Measurements from ENCODE around the gene WDR36.

The WDR36 gene

DNA sequence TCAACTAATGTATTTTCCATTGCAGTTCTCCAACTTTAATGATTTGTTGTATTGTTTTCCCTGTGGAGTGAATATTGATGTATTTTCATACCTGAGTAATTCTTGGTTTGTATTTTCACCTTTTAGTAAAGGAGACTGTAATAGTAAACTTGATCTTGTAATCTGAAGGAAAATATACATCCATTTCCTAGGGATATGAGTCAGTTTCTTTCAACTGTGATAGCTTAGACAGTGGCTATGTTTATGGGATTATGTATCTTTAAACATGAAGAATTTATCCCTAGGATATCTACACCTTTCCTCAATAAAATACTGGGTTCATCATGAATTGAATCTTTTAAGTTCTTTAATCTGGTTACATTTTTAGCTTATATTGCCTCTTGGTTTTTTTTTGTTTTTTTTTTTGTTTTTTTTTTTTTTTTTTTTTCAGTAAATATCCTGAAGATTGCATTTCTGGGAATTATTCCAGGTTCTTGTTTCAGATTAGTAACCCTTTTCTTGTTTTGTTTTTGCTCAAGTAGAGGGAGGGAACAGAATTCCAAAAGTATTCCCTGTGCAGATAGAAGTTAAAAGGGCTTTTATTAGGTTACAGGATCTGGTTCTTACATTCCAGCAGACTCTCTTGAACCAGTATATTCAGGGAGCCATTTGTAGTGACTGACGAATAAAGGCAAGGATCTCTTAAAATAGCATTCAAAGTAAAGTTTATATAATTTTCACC, 7.1 kb downstream of the WDR36 start:
- Histone ChIP-seq H3K27ac (ENCODE audit: low read depth, low read length, severe bottlenecking) (no peak overlapping the region), H3K4me3 (ENCODE audit: extremely low read depth, insufficient read depth, low read length, poor library complexity, severe bottlenecking) (no peak overlapping the region), H3K9me3 (ENCODE audit: control insufficient read depth, low read length) (no peaks in the 10 kb centered on the region), H3K4me1 (ENCODE audit: control insufficient read depth, insufficient read depth, low read length, poor library complexity, severe bottlenecking) (no peaks in the 10 kb centered on the region), H3K36me3 (ENCODE audit: control insufficient read depth, insufficient read depth, low read length) (peaks cover 56% of the 10 kb centered on the region)
- no CpG with 5 or more reads among the region's 1 CpG for WGBS, 2 experiments (ENCODE audit: insufficient coverage in 2 of 2)

DNA sequence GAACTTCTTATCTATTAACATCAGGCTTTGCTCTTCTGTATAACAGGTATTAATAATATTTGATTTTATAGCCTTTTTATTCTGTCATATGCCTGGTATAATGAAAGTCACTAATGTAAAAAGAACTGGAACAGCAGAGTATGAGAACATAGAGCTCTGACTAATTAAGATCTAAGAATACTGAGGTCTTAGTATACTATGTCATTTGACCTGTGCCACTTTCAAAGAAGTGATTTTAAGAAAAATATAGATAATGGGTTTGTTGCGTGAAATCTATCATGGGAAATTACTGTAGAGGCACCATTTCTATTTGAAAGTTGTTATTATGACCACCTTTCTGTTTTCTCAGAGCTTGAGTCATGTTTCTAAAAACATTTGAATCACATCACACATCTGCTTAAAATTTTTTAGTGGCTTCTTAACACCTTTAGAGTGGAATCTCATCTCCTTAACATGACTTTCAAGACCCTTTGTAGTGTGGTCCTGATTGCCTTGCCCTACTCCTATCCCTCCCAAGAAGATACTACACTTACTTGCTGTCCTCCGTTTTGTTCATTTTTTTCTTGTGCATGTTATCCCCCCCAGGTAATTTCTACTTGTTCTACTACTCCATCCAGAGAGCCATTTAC, 14.3 kb downstream of the WDR36 start:
- Histone ChIP-seq H3K9me3 (ENCODE audit: control insufficient read depth, low read length) (no peaks in the 10 kb centered on the region), H3K27ac (ENCODE audit: low read depth, low read length, severe bottlenecking) (no peak overlapping the region), H3K4me1 (ENCODE audit: control insufficient read depth, insufficient read depth, low read length, poor library complexity, severe bottlenecking) (no peaks in the 10 kb centered on the region), H3K4me3 (ENCODE audit: extremely low read depth, insufficient read depth, low read length, poor library complexity, severe bottlenecking) (no peak overlapping the region), H3K36me3 (ENCODE audit: control insufficient read depth, insufficient read depth, low read length) (peaks cover 64% of the 10 kb centered on the region)
- 90% methylated on average over 1 of the region's 2 CpGs; no CpG with 5 or more reads in 1 of the 2 experiments for WGBS, 2 experiments (ENCODE audit: insufficient coverage in 2 of 2)

DNA sequence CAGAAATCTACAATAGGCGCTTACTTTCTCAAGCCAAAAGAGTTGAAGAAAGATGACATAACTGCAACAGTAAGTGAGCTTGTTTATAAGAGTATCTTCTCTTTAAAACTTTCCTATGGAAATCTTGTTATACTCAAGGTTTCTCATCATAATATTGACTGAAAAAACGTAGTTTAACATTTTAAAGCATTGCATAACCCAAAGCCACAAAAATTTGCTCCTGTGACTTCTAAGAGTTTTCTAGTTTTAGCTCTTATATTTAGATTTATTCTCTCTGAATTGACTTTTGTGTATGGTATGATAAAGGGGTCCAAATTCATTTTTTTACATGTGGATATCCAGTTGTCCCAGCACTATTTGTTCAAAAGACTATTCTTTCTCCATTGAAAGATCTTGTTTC, 15.2 kb downstream of the WDR36 start:
- no CpG with 5 or more reads among the region's 2 CpGs for WGBS, 2 experiments (ENCODE audit: insufficient coverage in 2 of 2)
- Histone ChIP-seq H3K4me1 (ENCODE audit: control insufficient read depth, insufficient read depth, low read length, poor library complexity, severe bottlenecking) (no peaks in the 10 kb centered on the region), H3K4me3 (ENCODE audit: extremely low read depth, insufficient read depth, low read length, poor library complexity, severe bottlenecking) (no peak overlapping the region), H3K36me3 (ENCODE audit: control insufficient read depth, insufficient read depth, low read length) (peaks cover 69% of the 10 kb centered on the region), H3K27ac (ENCODE audit: low read depth, low read length, severe bottlenecking) (no peak overlapping the region), H3K9me3 (ENCODE audit: control insufficient read depth, low read length) (no peaks in the 10 kb centered on the region)

DNA sequence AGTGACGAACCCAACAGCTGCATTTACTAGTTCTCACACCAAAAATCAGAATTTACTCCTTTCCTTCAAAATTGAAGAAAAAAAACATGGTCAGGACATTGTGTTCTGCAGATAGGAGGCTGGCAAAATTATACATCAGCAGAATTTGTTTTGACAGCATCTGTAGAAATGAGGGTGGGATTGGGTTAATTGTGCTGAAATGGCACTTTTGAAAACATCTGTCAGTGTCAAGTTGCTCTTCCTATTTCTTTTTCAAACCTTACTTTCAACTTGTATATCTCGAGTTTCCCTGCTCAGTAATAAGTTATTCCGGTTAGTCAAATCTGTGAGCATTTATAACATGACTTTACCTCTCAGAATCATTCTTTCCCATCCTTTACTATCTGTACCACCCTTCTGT, 19.8 kb downstream of the WDR36 start:
- no peak overlapping the region for H3K27ac ChIP-seq (ENCODE audit: low read depth, low read length, severe bottlenecking)
- WGBS, 2 experiments (ENCODE audit: insufficient coverage in 2 of 2), result 100% methylated on average over 2 of the region's 3 CpGs
- H3K36me3 ChIP-seq (ENCODE audit: control insufficient read depth, insufficient read depth, low read length), result peaks cover 38% of the 10 kb centered on the region
- H3K4me3 ChIP-seq (ENCODE audit: extremely low read depth, insufficient read depth, low read length, poor library complexity, severe bottlenecking), result no peak overlapping the region
- no peaks in the 10 kb centered on the region for H3K4me1 ChIP-seq (ENCODE audit: control insufficient read depth, insufficient read depth, low read length, poor library complexity, severe bottlenecking)
- no peaks in the 10 kb centered on the region for H3K9me3 ChIP-seq (ENCODE audit: control insufficient read depth, low read length)

DNA sequence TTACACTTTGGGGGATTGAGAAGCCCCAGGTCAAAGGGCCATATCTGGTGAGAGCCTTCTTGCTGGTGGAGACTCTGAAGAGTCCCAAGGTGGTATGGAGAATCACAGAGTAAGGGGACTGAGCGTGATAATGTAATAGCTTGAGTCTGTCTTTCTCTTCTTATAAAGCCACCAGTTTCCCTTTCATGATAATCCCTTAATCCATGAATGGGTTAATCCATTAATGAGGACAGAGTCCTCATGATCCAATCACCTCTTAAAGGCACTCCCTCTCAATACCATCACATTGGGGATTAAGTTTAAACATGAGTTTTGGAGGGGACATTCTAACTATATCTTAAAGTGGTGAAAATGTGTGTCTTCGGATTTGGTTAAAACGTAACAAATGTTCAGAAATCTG, 21.5 kb downstream of the WDR36 start:
- H3K4me3 ChIP-seq (ENCODE audit: extremely low read depth, insufficient read depth, low read length, poor library complexity, severe bottlenecking), result no peak overlapping the region
- no peak overlapping the region for H3K27ac ChIP-seq (ENCODE audit: low read depth, low read length, severe bottlenecking)
- 88 to 93% methylated on average over 2 of the region's 3 CpGs for WGBS, 2 experiments (ENCODE audit: insufficient coverage in 2 of 2)
- no peaks in the 10 kb centered on the region for H3K9me3 ChIP-seq (ENCODE audit: control insufficient read depth, low read length)
- H3K36me3 ChIP-seq (ENCODE audit: control insufficient read depth, insufficient read depth, low read length), result peaks cover 37% of the 10 kb centered on the region
- H3K4me1 ChIP-seq (ENCODE audit: control insufficient read depth, insufficient read depth, low read length, poor library complexity, severe bottlenecking), result no peaks in the 10 kb centered on the region

DNA sequence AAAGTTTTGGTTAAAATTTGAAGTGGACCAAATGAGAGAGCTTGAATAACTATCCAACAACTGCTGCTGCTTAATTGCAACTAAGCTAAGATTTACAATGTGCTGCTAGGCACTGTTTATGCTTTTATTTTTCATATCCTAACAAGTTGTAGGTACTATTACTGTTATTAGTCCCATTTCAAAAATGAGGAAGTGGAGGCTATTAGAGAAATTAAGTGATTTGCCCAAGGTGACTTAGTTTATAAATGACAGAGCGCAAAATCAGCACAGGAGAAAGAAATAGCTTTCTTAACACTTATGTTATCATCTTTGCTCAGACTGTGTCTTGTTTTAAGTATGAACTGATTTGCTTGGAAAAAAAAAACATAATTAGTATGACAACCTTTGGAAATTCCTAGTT, 23.1 kb downstream of the WDR36 start:
- no peak overlapping the region for H3K4me3 ChIP-seq (ENCODE audit: extremely low read depth, insufficient read depth, low read length, poor library complexity, severe bottlenecking)
- no peak overlapping the region for H3K27ac ChIP-seq (ENCODE audit: low read depth, low read length, severe bottlenecking)
- no CpG with 5 or more reads among the region's 1 CpG for WGBS, 2 experiments (ENCODE audit: insufficient coverage in 2 of 2)
- H3K4me1 ChIP-seq (ENCODE audit: control insufficient read depth, insufficient read depth, low read length, poor library complexity, severe bottlenecking), result no peaks in the 10 kb centered on the region
- peaks cover 41% of the 10 kb centered on the region for H3K36me3 ChIP-seq (ENCODE audit: control insufficient read depth, insufficient read depth, low read length)
- H3K9me3 ChIP-seq (ENCODE audit: control insufficient read depth, low read length), result no peaks in the 10 kb centered on the region

DNA sequence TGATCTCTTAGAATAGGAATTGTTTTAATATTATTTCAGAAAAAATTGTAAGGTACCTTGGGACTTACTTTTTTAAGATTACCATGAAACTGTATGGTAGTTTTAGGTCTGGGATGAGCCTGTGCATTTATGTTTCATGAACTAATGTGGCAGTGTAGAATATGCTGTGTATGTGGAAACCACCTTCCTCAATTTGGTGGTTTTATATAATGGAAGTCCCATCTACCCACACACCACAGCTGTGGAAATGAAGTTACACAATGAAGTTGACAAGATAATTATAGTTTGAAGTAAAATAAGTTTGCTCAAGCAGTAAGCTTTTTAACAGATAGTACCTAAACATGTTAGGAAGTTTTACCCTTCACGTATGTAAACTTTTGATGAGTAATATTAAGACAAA, 24.4 kb downstream of the WDR36 start:
- no peaks in the 10 kb centered on the region for H3K9me3 ChIP-seq (ENCODE audit: control insufficient read depth, low read length)
- peaks cover 41% of the 10 kb centered on the region for H3K36me3 ChIP-seq (ENCODE audit: control insufficient read depth, insufficient read depth, low read length)
- WGBS, 2 experiments (ENCODE audit: insufficient coverage in 2 of 2), result 100% methylated on average over 1 of the region's 1 CpG; no CpG with 5 or more reads in 1 of the 2 experiments
- no peak overlapping the region for H3K27ac ChIP-seq (ENCODE audit: low read depth, low read length, severe bottlenecking)
- H3K4me3 ChIP-seq (ENCODE audit: extremely low read depth, insufficient read depth, low read length, poor library complexity, severe bottlenecking), result no peak overlapping the region
- H3K4me1 ChIP-seq (ENCODE audit: control insufficient read depth, insufficient read depth, low read length, poor library complexity, severe bottlenecking), result no peaks in the 10 kb centered on the region

DNA sequence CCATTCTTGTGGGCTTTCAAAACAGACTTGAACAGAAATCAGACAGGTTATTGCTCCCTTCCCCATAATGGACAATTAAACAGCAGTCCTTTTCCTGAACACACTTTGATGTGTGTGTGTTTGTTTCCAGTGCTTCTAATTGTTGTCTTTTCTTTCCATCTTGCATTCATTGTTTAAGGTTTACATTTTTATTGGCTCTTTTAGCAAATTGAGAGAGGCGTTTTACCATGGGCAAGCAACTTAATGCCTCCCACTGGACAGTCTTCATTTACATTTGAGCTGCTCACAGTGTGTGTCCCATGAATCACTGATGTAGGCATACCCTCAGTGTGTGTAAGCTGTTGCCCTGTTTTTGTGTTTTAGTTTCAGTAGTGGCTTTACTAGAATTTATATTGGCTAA, 25.0 kb downstream of the WDR36 start:
- Histone ChIP-seq H3K9me3 (ENCODE audit: control insufficient read depth, low read length) (no peaks in the 10 kb centered on the region), H3K27ac (ENCODE audit: low read depth, low read length, severe bottlenecking) (no peak overlapping the region), H3K4me1 (ENCODE audit: control insufficient read depth, insufficient read depth, low read length, poor library complexity, severe bottlenecking) (no peaks in the 10 kb centered on the region), H3K36me3 (ENCODE audit: control insufficient read depth, insufficient read depth, low read length) (peaks cover 42% of the 10 kb centered on the region), H3K4me3 (ENCODE audit: extremely low read depth, insufficient read depth, low read length, poor library complexity, severe bottlenecking) (no peak overlapping the region)
- WGBS, 2 experiments (ENCODE audit: insufficient coverage in 2 of 2), result 50% methylated on average over 1 of the region's 1 CpG; no CpG with 5 or more reads in 1 of the 2 experiments

DNA sequence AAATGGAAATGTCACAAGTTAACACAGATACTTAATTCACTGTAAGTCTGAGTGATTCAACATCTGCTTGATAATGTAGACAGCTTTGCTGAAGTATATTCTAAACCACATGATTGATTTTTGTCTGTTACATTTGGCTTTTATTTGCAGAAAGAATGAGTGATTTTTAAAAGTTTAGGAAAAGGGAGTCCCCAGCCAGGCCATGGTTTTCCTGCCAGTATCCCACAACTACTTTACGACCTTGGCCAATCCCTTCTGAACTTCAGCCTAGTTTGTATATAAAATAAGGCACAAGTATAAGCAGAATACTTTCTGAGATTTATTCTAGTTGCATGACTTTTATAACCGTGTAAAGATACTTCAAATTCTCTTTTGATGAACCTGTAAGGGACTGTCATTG, 27.1 kb downstream of the WDR36 start:
- no CpG with 5 or more reads among the region's 2 CpGs for WGBS, 2 experiments (ENCODE audit: insufficient coverage in 2 of 2)
- no peak overlapping the region for H3K27ac ChIP-seq (ENCODE audit: low read depth, low read length, severe bottlenecking)
- peaks cover 48% of the 10 kb centered on the region for H3K36me3 ChIP-seq (ENCODE audit: control insufficient read depth, insufficient read depth, low read length)
- no peak overlapping the region for H3K4me3 ChIP-seq (ENCODE audit: extremely low read depth, insufficient read depth, low read length, poor library complexity, severe bottlenecking)
- no peaks in the 10 kb centered on the region for H3K9me3 ChIP-seq (ENCODE audit: control insufficient read depth, low read length)
- no peaks in the 10 kb centered on the region for H3K4me1 ChIP-seq (ENCODE audit: control insufficient read depth, insufficient read depth, low read length, poor library complexity, severe bottlenecking)

DNA sequence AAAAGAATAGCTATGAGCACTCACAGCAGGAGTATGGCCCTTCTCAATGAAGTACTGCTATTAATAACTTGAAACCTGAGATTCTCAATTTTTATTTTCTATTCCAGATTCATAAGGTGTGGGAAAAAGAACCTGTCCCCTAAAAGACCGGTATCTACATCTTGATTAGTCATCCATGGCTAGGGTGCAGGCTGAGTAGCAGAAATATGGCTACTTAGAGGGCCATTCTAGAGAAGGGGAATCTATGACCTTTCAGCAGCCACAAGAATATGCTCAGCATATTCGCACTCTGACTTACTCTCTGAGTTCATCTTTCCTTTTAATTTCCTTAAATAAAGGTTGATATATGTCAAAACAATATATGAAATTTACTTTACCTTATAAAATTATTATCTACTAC, 27.7 kb downstream of the WDR36 start:
- no peaks in the 10 kb centered on the region for H3K9me3 ChIP-seq (ENCODE audit: control insufficient read depth, low read length)
- H3K36me3 ChIP-seq (ENCODE audit: control insufficient read depth, insufficient read depth, low read length), result peaks cover 45% of the 10 kb centered on the region
- H3K4me1 ChIP-seq (ENCODE audit: control insufficient read depth, insufficient read depth, low read length, poor library complexity, severe bottlenecking), result peaks cover 3% of the 10 kb centered on the region
- H3K27ac ChIP-seq (ENCODE audit: low read depth, low read length, severe bottlenecking), result no peak overlapping the region
- no peak overlapping the region for H3K4me3 ChIP-seq (ENCODE audit: extremely low read depth, insufficient read depth, low read length, poor library complexity, severe bottlenecking)
- WGBS, 2 experiments (ENCODE audit: insufficient coverage in 2 of 2), result no CpG with 5 or more reads among the region's 2 CpGs

DNA sequence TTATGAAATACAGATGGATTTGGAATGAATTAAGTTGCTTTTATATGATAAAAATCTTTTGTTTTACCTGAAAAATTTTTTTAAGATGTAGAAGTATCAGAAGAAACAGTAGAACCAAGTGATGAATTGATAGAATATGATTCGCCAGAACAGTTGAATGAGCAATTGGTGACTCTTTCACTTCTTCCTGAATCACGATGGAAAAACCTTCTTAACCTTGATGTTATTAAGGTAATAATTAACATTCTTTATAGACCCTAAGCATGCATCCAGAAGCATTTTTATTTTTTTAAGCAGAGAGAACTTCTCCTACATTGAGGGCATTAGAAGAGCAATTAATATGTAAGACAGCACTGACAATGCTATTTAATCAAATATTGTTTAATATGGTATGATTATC, 28.8 kb downstream of the WDR36 start:
- Histone ChIP-seq H3K36me3 (ENCODE audit: control insufficient read depth, insufficient read depth, low read length) (peaks cover 51% of the 10 kb centered on the region), H3K9me3 (ENCODE audit: control insufficient read depth, low read length) (no peaks in the 10 kb centered on the region), H3K27ac (ENCODE audit: low read depth, low read length, severe bottlenecking) (no peak overlapping the region), H3K4me3 (ENCODE audit: extremely low read depth, insufficient read depth, low read length, poor library complexity, severe bottlenecking) (no peak overlapping the region), H3K4me1 (ENCODE audit: control insufficient read depth, insufficient read depth, low read length, poor library complexity, severe bottlenecking) (peaks cover 10% of the 10 kb centered on the region)
- 100% methylated on average over 1 of the region's 2 CpGs; no CpG with 5 or more reads in 1 of the 2 experiments for WGBS, 2 experiments (ENCODE audit: insufficient coverage in 2 of 2)

Data from mesodermal cell (in vitro differentiated cells).